ENCODE data around the gene LYRM7. TPM values are rescaled to one million over a fixed set of nuclear protein-coding genes. Genes with fewer than 3 reads are reported as not detected.

Gene LYRM7
- total RNA-seq, 1 donor from 2014 or later, result 6.6 TPM

DNA sequence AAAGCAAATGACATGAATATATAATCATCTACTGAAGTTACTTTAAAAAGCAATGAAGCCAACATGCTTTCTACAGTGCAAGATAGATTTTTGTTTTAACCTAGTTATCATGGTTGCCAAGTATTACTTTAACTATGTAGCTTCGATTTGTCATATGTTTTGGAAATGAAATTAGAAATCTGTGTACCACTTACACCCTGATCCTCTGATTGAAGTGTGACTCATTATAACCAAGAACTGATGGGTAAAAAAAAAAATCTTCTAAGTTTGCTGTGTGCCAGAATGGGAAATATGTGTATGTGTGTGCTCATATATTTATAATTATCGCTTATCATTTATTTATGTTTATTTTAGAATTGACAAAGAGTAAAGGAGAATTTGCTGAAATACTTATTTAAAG lies 84.0 kb downstream of the LYRM7 start:
- H3K4me3 ChIP-seq (ENCODE audit: low read depth, low read length), result no peak overlapping the region

More for the DNA sequence above, 84.0 kb downstream of the LYRM7 start:
- FAIRE-seq (no peak), DNase-seq (ENCODE audit: low read depth) (no peak)
- Histone ChIP-seq H3K36me3 (ENCODE audit: control insufficient read depth, insufficient read depth, low read length) (no peaks in the 10 kb centered on the region), H3K27me3 (ENCODE audit: control insufficient read depth, insufficient read depth, low read length) (no peaks in the 10 kb centered on the region)
- TF ChIP-seq CTCF (IDR thresholded peaks at IDR 0.05; ENCODE audit: insufficient read depth, low read length, severe bottlenecking), result no peak

Other genes with a start within 250 kb of the LYRM7 start
- 344 and 399 TPM in 2 replicates for gene HINT1, start 5.7 kb upstream of the LYRM7 start, total RNA-seq
- gene CDC42SE2, start 93.1 kb downstream of the LYRM7 start, total RNA-seq, result 51.6 and 73.2 TPM in 2 replicates